Endodermal cell (in vitro differentiated cells): Measurements from ENCODE around the gene PLCB4. TPM values are rescaled to one million over a fixed set of nuclear protein-coding genes. Genes with fewer than 3 reads are reported as not detected.

Experiments
- DNase-seq: peaks from one replicate; pipeline ENCODE4 v3.0.0-alpha.2; 2017
- H3K27ac ChIP-seq: 2 replicates; pipeline ENCODE4 v1.5.1; 2013; ENCODE audit warnings: mild to moderate bottlenecking, low read depth, low read length, moderate library complexity
- H3K27me3 ChIP-seq: 2 replicates; pipeline ENCODE4 v1.6.1; 2013; ENCODE audit warnings: mild to moderate bottlenecking, low read length, moderate library complexity; ENCODE audit not compliant: insufficient read depth, control insufficient read depth, poor library complexity, severe bottlenecking
- H3K36me3 ChIP-seq: 2 replicates; pipeline ENCODE4 v1.7.0; 2013; ENCODE audit warnings: mild to moderate bottlenecking, low read length, moderate library complexity; ENCODE audit not compliant: control insufficient read depth, insufficient read depth
- H3K4me1 ChIP-seq: one replicate; pipeline ENCODE4 v1.7.0; 2013; ENCODE audit warnings: low read length; ENCODE audit not compliant: control insufficient read depth, insufficient read depth
- H3K4me3 ChIP-seq: 2 replicates; pipeline ENCODE4 v1.5.1; 2013; ENCODE audit warnings: mild to moderate bottlenecking, low read length, moderate library complexity
- H3K9ac ChIP-seq: 2 replicates; pipeline ENCODE4 v1.6.1; 2013; ENCODE audit warnings: mild to moderate bottlenecking, low read length, moderate library complexity; ENCODE audit not compliant: poor library complexity, severe bottlenecking; ENCODE audit errors: extremely low read depth
- H3K9me3 ChIP-seq: 2 replicates; pipeline ENCODE4 v1.6.1; 2013; ENCODE audit warnings: mild to moderate bottlenecking, low read length, moderate library complexity; ENCODE audit not compliant: control insufficient read depth
- H3K27ac Mint-ChIP-seq: 2 replicates; pipeline ENCODE4 v1.8.0; 2020; ENCODE audit warnings: mixed read lengths
- H3K27me3 Mint-ChIP-seq: 2 replicates; pipeline ENCODE4 v1.8.0; 2021; ENCODE audit warnings: mild to moderate bottlenecking, mixed read lengths; ENCODE audit not compliant: insufficient read depth
- H3K36me3 Mint-ChIP-seq: 2 replicates; pipeline ENCODE4 v1.8.0; 2020; ENCODE audit warnings: low read depth, mixed read lengths
- H3K4me1 Mint-ChIP-seq: 2 replicates; pipeline ENCODE4 v1.8.0; 2020; ENCODE audit warnings: mixed read lengths
- H3K4me3 Mint-ChIP-seq: 2 replicates; pipeline ENCODE4 v1.8.0; 2020; ENCODE audit warnings: mild to moderate bottlenecking, moderate library complexity, mixed read lengths
- H3K9me3 Mint-ChIP-seq: 2 replicates; pipeline ENCODE4 v1.8.0; 2020; ENCODE audit warnings: mild to moderate bottlenecking, mixed read lengths
- CTCF ChIP-seq: fragments of 200-600 bp; sonication (generic); conservative IDR thresholded peaks from 2 replicates; pipeline ENCODE4 v1.5.0; 2021; ENCODE audit warnings: antibody characterized with exemption, mild to moderate bottlenecking
- WGBS, 2 experiments: methylation state at CpG; one replicate each; pipeline versions ENCODE4 v1.1.5 to v1.1.7; 2013; ENCODE audit warnings: missing lambda C conversion rate in 2 of 2, mixed read lengths in 1 of 2; ENCODE audit not compliant: insufficient coverage in 1 of 2, insufficient read length in 1 of 2; 5-methylcytosine and 5-hydroxymethylcytosine counted together
- total RNA-seq, 2 donors: library from RNA; stranded (reverse); fragmentation: NEBNext Ultra II Directional in 1 of 2; extraction: Animal tissue kit (Norgen Biotek cat#: 25700) in 1 of 2; gene quantifications; 2 replicates in 1 of 2; 3 replicates in 1 of 2; pipeline ENCODE4 v1.2.1, GENCODE V29; 2021

PLCB4 gene
- total RNA-seq, 2 donors from 2014 or later = 14.4 to 14.6 TPM

GRCh38 chr20:9447182-9447581, 378.3 kb downstream of the PLCB4 start:
- no peaks in the 10 kb centered on the region for H3K36me3 Mint-ChIP-seq
- Histone ChIP-seq H3K4me3 (no peak overlapping the region), H3K36me3 (no peaks in the 10 kb centered on the region), H3K27ac (no peak overlapping the region), H3K9me3 (no peaks in the 10 kb centered on the region), H3K4me1 (no peaks in the 10 kb centered on the region), H3K27me3 (no peaks in the 10 kb centered on the region), H3K9ac (no peak overlapping the region)
- H3K4me1 Mint-ChIP-seq = no peaks in the 10 kb centered on the region
- no peaks in the 10 kb centered on the region for H3K27me3 Mint-ChIP-seq
- H3K4me3 Mint-ChIP-seq = no peak overlapping the region
- no peak for DNase-seq
- TF ChIP-seq CTCF = no peak
- no peak overlapping the region for H3K27ac Mint-ChIP-seq
- H3K9me3 Mint-ChIP-seq = no peaks in the 10 kb centered on the region

- Mint-ChIP-seq H3K4me1 (no peaks in the 10 kb centered on the region), H3K27me3 (no peaks in the 10 kb centered on the region), H3K4me3 (no peak overlapping the region)
Measured at GRCh38 chr20:9453201-9453600, 384.3 kb downstream of the PLCB4 start.

GRCh38 chr20:9454791-9455190, 385.9 kb downstream of the PLCB4 start:
- 71 to 93% methylated on average over 1 to 2 of the region's 2 CpGs for WGBS, 2 experiments
- no peaks in the 10 kb centered on the region for H3K9me3 ChIP-seq
- H3K9me3 Mint-ChIP-seq = no peaks in the 10 kb centered on the region
- peaks cover 5% of the 10 kb centered on the region for H3K36me3 Mint-ChIP-seq
- no peaks in the 10 kb centered on the region for H3K4me1 ChIP-seq
- H3K27ac Mint-ChIP-seq = no peak overlapping the region
- no peak overlapping the region for H3K27ac ChIP-seq
- H3K4me3 Mint-ChIP-seq = no peak overlapping the region
- H3K27me3 Mint-ChIP-seq = no peaks in the 10 kb centered on the region
- no peak overlapping the region for H3K9ac ChIP-seq
- H3K4me3 ChIP-seq = no peak overlapping the region
- no peaks in the 10 kb centered on the region for H3K36me3 ChIP-seq
- no peak for TF ChIP-seq CTCF
- DNase-seq = no peak
- H3K27me3 ChIP-seq = no peaks in the 10 kb centered on the region
- H3K4me1 Mint-ChIP-seq = no peaks in the 10 kb centered on the region

More at GRCh38 chr20:9453201-9453600, 384.3 kb downstream of the PLCB4 start:
- no peak for TF ChIP-seq CTCF
- H3K27ac ChIP-seq = no peak overlapping the region
- H3K9me3 Mint-ChIP-seq = no peaks in the 10 kb centered on the region
- no peaks in the 10 kb centered on the region for H3K27me3 ChIP-seq
- no peaks in the 10 kb centered on the region for H3K36me3 ChIP-seq
- H3K4me1 ChIP-seq = no peaks in the 10 kb centered on the region
- H3K27ac Mint-ChIP-seq = no peak overlapping the region
- no peak overlapping the region for H3K4me3 ChIP-seq
- WGBS, 2 experiments = 93 to 94% methylated on average over 2 of the region's 2 CpGs
- H3K36me3 Mint-ChIP-seq = peaks cover 2% of the 10 kb centered on the region
- DNase-seq = no peak
- no peak overlapping the region for H3K9ac ChIP-seq
- H3K9me3 ChIP-seq = no peaks in the 10 kb centered on the region
